ENCODE measurements around the gene FRMD4A.
"Not testable (repeated sequence)": the region's sequence is repeated elsewhere in the genome, so short reads cannot be mapped to it uniquely, and the experiment has no call there.

Gene FRMD4A

GRCh38 chr10:13767148-13767547 lies 563.6 kb downstream of the FRMD4A start:
- not testable (repeated sequence) for DNase-seq

DNA sequence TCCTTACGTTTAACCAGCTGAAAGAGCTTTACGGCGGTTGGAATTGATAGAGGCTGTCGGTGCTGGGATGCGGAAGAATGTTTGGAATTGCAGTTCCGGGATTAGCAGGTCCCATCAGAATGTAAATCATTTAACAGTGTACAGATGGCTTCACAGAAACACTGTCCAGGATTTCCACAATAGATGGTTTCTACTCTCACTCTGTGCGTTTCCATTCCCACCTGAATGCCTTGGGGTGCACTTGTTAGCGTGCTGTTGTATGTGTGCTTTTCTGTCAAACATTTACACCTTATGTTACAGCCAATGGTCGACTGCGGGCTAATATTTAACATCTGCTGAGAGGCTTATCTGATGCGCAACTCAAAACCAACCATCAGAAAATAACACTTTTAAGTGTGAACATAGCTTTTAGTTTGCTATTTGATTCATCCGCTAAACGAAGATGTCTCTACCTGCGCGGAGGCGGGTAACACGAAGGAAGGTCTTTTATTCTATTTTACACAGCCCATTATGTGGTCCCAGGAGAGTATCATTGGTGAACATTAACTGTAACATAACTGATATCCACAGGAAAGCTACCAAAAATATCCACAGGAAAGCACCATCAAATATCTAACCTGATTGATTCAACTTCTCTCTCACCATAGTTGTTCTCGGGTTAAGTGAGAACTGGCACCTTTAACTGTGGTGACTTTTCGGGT lies 564.9 kb downstream of the FRMD4A start:
- no peak for DNase-seq

DNA sequence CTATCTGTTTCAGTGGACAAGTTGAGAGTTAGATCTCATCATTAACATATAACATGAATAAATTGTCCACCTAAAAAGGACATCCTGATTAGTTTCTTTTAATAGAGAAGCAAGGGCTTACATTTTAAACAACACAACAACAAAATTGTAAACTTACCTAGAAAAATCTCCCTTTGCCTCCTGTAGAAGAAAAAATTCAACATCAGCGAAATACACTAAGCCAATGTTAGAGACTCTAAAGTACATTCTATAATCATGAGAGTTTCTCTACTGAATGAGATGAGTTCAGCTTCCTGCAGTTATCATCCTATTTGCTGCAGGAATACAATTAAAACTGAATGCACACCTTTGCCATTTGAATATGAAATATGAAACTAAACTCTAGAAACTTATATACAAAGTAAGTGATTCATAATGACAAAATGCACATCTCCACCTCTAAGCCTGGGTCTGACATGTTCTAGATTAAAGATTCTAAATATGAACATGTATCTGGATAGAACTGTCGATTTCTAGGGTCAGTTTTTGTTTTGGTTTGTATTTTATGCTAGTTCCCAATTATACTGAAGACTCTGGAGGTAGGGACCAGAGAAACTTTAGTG lies 569.1 kb downstream of the FRMD4A start:
- no peak for DNase-seq

DNA sequence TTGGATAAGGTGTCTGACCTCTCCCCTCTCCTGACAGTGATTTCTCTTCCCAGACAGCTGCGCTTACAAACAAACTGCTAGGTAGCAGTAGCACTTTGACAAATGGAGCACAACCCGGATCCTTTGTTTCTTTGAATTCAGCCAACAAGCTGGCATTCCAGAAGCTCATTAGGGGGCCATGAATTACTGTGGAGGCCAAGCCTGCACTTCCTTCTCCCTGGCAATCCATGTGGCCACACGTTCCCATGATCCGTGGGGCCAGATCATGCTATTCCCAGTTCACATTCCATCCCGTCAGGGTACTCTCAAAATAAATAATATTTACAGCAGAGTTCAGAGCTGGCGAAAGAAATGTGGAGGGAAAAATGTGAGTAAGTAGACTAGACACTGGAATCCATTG lies 571.6 kb downstream of the FRMD4A start:
- DNase-seq, result no peak

- no peak for DNase-seq
Observed at GRCh38 chr10:13758756-13759155, 572.0 kb downstream of the FRMD4A start.

DNA sequence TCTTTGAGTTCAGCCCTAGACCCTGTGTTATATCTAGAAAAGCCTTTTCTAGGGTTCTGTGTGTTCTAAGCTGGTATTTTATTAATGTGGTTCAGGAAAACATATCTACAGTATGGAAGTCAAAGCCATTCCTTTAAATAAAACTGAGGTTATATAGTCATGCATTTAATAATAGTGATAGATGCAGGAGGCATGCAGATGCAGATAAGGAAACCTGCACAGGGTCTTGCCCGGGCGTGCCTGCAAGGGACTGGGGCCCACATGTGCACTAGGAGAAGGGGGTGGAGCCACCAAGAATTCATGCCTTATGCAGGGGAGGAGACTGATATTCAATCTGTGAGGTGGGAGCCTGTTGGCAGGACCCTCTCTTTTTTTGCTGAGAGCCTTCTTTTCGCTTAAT lies 572.4 kb downstream of the FRMD4A start:
- DNase-seq, result no peak

DNA sequence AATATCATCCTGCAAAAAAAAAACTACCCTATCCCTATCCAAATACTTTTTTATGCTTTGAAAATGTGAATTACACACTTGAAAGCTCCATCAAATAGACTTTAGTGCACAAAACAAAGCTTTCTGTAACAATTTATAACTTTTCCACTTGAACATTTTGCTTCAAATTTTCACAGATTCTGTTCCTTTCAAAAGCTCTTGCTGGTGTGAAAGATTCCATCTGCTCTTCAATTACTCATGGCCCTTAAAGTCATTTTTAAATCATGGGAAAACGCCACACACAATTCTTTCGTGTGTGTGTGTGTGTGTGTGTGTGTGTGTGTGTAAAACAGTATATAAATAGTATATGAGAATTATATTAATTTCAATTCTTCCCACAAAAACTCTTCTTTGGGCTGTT lies 576.4 kb downstream of the FRMD4A start:
- no peak for DNase-seq

DNA sequence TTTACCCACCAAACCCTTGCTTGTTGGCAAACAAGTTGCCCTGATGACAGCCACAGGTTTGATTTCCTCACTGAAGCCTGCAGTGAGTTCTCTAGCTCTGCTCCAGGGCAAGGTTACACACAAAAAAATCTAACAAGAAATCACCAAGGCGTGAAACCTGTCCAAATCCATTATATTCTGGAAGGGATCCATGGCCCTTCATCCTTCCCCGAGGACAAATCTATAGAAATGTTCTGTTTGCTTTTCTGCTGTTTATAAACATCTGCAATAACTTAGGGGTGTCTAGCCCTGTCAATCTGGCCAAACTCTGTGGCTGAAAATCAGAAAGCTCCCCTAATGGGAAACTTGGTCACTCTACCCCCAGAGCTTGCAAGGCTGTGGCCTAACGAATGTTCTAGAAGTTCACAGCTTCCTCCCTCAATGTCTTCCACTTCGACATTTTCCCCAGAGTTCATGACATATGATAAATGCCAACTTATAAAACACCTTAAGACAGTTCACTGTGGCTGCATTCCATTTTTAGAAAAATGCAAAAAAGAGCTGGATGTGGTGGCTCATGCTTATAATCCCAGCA lies 579.4 kb downstream of the FRMD4A start:
- DNase-seq, result no peak

DNA sequence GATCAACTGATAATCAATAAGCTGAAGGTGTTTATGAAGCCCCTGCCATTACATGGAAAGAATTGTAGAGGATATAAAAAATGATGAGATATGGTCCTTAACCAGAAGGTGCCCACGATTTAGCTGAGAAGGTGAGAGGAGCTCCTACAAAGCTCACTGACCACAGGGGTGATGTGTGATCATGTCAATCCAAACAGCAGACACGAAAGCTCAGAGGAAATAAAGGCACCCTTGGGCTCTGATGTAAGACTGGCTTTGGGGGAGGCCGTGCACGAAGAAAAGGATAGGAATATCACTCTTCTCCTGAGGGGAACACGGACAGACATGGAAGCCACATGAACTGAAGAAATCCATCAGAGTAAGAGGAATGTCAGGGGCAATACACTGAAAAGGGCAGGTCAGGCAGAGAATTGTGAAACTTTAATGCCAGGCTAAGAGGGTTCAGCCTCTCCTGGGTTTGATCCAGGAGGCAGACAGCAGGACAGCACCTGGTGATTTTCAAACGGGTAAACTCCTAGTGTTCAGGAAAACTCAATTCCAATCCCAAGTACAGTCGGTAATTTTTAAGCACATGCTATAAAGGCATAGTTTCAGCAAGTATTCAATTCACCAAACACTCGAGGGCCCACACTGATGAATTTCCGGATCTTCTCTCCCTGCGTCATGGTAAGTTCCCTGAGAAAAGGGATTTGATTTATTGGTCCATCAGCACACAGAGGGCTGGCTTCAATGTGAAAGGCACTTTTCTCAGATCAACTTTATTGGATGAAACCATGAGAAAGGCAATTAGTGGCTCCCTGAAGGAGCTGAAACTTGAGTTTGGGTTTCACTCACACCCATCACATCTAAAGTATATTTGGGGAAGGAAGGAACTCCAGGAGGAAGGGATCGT lies 580.2 kb downstream of the FRMD4A start:
- DNase-seq, result no peak

GRCh38 chr10:13745271-13745670 lies 585.5 kb downstream of the FRMD4A start:
- no peak for DNase-seq

DNA sequence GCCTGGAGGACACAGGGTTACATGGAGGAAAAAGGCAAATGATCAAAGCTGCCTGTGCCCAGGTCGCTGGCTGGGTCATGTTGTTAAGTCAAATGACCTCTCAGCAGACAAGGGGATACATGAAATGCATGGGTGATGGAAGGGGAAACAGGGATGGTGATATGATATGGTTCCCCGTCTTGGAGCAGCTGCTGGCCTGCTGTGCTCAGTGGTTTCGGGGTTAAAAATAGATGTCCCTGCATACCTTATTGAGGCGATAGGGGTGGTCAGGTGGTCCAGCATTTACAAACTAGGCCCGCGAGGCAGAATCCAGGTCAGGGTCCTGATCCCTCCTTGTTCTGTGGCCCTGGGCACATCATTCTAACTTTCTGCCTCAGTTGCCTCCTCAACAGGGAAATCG lies 586.8 kb downstream of the FRMD4A start:
- DNase-seq, result no peak

- no peak for DNase-seq
Observed at GRCh38 chr10:13743101-13743693, 587.5 kb downstream of the FRMD4A start.

GRCh38 chr10:13741438-13741837 lies 589.3 kb downstream of the FRMD4A start:
- no peak for DNase-seq

GRCh38 chr10:13740461-13740860 lies 590.3 kb downstream of the FRMD4A start:
- no peak for DNase-seq

GRCh38 chr10:13739183-13739582 lies 591.5 kb downstream of the FRMD4A start:
- no peak for DNase-seq

GRCh38 chr10:13736506-13736905 lies 594.2 kb downstream of the FRMD4A start:
- DNase-seq, result no peak

GRCh38 chr10:13734151-13734550 lies 596.6 kb downstream of the FRMD4A start:
- no peak for DNase-seq

DNA sequence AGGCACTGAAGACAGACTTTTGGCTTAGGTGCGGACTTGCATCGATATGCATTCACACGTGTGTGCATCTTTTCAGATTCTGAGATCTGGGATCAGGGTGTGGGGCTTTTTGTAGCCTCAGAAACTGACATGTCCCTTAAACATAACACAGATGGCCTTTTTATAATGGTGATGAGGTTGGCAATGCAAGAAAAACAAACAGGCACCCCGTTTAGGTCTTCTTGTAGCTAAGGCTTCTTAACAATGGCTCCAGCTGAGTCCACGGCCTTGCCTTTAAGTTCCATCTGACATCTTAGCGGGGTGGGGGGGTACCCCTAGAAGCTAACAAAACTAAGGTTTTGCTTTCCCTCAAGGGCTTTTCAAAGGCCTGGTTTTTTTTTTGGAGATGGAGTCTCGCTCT lies 597.7 kb downstream of the FRMD4A start:
- DNase-seq, result no peak

- DNase-seq, result no peak
Observed at GRCh38 chr10:13732465-13732881, 598.3 kb downstream of the FRMD4A start.

GRCh38 chr10:13731799-13732198 lies 598.9 kb downstream of the FRMD4A start:
- DNase-seq, result no peak

DNA sequence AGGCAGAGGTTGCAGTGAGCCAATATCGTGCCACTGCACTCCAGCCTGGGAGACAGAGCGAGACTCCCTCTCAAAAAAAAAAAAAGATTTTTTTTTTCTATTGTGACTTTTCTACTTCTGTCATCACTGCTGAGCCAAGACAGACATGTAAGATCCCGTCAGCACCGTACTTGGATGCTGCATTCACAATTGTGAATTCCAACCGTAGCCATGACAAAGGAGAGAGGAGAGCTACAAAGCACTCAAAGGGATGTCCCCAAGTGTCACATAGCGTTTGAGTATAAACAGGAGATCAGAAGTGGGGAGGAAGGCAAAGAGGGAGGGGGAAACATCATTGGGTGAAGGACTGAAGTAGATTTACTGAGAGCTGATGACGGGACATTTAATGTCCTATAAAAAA lies 599.8 kb downstream of the FRMD4A start:
- DNase-seq, result no peak

DNA sequence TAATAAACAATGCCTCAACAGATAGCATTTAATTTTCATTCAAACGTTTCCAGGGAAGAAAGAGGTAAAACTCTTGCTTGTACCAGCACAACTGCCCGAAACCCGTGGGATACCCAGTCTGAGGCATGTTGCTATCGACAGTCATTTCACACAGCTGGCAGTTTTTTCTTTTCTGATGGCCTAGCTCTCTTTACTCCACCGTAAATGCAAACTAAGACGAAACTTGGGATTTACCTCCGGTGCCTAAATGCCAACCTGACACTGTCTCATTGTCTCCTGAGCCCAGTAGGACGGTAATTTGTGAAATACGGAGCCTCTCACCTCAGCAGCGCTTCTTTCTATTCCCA lies 600.4 kb downstream of the FRMD4A start:
- no peak for DNase-seq

DNA sequence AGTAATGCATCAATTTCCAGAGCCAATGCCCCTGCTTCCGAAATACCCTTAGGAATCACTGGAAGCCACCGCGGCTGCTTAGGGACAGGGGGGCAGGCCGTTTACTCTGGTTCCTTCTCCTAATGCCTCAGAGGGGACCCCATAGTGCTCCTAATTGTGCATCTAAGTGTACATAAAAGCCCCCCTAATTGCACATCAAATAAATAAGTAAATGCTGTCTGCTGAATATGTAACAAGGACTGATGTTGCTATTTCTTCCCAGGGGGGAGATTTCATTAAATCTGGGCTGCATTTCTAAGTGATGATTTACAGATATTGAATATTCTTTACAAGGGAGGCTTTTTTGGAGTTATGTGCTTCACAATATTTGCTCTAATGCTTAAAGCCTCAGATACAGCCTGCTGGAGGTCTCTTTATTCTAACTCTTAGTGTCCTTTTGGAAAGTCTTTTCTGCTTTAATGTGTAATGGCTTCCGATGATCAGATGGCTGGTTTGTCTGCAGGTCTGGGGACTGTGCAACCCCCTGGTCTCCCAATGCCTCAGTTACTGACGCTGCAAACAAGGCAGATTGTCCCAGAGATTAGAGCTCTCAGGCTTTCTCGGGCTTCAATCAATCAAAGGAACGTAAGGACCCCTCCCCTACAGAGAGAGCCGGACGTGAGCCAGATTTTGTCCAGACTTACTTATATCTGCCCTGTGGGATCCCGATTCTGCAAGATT lies 601.0 kb downstream of the FRMD4A start:
- no peak for DNase-seq

All from activated CD4-positive, alpha-beta T cell treated with anti-CD3 and anti-CD28 coated beads, Interleukin-2, amount 50 U/mL, for 1 hour (primary cell).